ENCODE data around the gene DENND6B.

DENND6B gene

GRCh38 chr22:50269573-50269969 is 57.2 kb downstream of the DENND6B start:
- no peak for DNase-seq

- no peak for DNase-seq
These were observed 58.1 kb downstream of the DENND6B start for GRCh38 chr22:50268655-50269113.

GRCh38 chr22:50267591-50268390 is 59.0 kb downstream of the DENND6B start:
- DNase-seq: no peak

GRCh38 chr22:50266994-50267393 is 59.8 kb downstream of the DENND6B start:
- no peak for DNase-seq

- DNase-seq: no peak
These were observed 61.7 kb downstream of the DENND6B start for GRCh38 chr22:50264946-50265669.

GRCh38 chr22:50264104-50264745 is 62.6 kb downstream of the DENND6B start:
- DNase-seq: no peak

GRCh38 chr22:50262973-50263617 is 63.7 kb downstream of the DENND6B start:
- no peak for DNase-seq

GRCh38 chr22:50262460-50262911 is 64.3 kb downstream of the DENND6B start:
- no peak for DNase-seq

- no peak for DNase-seq
These were observed 65.0 kb downstream of the DENND6B start, which contains the start of gene MAPK12 for GRCh38 chr22:50261615-50262459. Gene MAPK12 (minus strand): TSS chr22:50261683. CDS start chr22:50261509, 174 bp downstream.

GRCh38 chr22:50260801-50261614 is 65.8 kb downstream of the DENND6B start:
- no peak for DNase-seq

GRCh38 chr22:50260434-50260800 is 66.4 kb downstream of the DENND6B start:
- DNase-seq: no peak

- DNase-seq: no peak
These were observed 67.5 kb downstream of the DENND6B start for GRCh38 chr22:50259302-50259701.

All from NCI-H187 (cell line).